A673 (cell line): Measurements from ENCODE around the gene CERS5. TPM values are rescaled to one million over a fixed set of nuclear protein-coding genes. Genes with fewer than 3 reads are reported as not detected.

Source experiments
- BruUV-seq: library from RNA; stranded (reverse); fragments of 400-500 nt; replicated peaks from 2 replicates; lab custom pipeline; 2021; lab: Mats Ljungman, UMichigan
- CTCF ChIA-PET: fragments of 300-600 bp; sonication (Branson Sonifier 250); formaldehyde crosslinking; loops from one replicate; lab custom pipeline; 2022; ENCODE audit warnings: antibody characterized with exemption; lab: Charles Lee
- POLR2A ChIA-PET: fragments of 300-600 bp; sonication (Branson Sonifier 250); formaldehyde crosslinking; loops from one replicate; lab custom pipeline; 2022; ENCODE audit warnings: antibody characterized with exemption; ENCODE audit not compliant: low non-redundant PET; lab: Charles Lee
- DNase-seq: peaks from one replicate; pipeline ENCODE4 v3.0.0-alpha.2; 2015; ENCODE audit warnings: low spot score
- H3K27ac ChIP-seq: fragments of 200-600 bp; sonication (generic); 2 replicates; pipeline ENCODE4 v1.5.1; 2016; ENCODE audit warnings: mixed run types, low read depth, mild to moderate bottlenecking, mixed read lengths, antibody characterized with exemption, low read length; ENCODE audit not compliant: poor library complexity, severe bottlenecking
- H3K27me3 ChIP-seq: fragments of 200-600 bp; sonication (generic); replicated peaks from 2 replicates; pipeline ENCODE4 v1.6.1; 2017; ENCODE audit warnings: mixed run types, low read depth, mild to moderate bottlenecking, mixed read lengths, antibody characterized with exemption, low read length; ENCODE audit not compliant: insufficient read depth, poor library complexity
- H3K36me3 ChIP-seq: fragments of 200-600 bp; sonication (generic); 2 replicates; pipeline ENCODE4 v1.6.1; 2016; ENCODE audit warnings: mixed run types, mild to moderate bottlenecking, mixed read lengths, antibody characterized with exemption, low read length; ENCODE audit not compliant: insufficient read depth, poor library complexity, severe bottlenecking
- H3K4me1 ChIP-seq: fragments of 200-600 bp; sonication (generic); 2 replicates; pipeline ENCODE4 v1.6.1; 2017; ENCODE audit warnings: mixed run types, mild to moderate bottlenecking, mixed read lengths, antibody characterized with exemption, low read length; ENCODE audit not compliant: insufficient read depth, poor library complexity, severe bottlenecking
- H3K4me3 ChIP-seq: fragments of 200-600 bp; sonication (generic); 2 replicates; pipeline ENCODE4 v1.5.1; 2016; ENCODE audit warnings: low read depth, mixed run types, mild to moderate bottlenecking, mixed read lengths, low read length; ENCODE audit not compliant: poor library complexity, severe bottlenecking
- H3K9me3 ChIP-seq: fragments of 200-600 bp; sonication (generic); 2 replicates; pipeline ENCODE4 v1.6.1; 2016; ENCODE audit warnings: mixed run types, low read depth, mild to moderate bottlenecking, mixed read lengths, antibody characterized with exemption, low read length; ENCODE audit not compliant: poor library complexity, severe bottlenecking
- EZH2 ChIP-seq: fragments of 200-600 bp; sonication (generic); IDR thresholded peaks from 2 replicates; pipeline ENCODE4 v1.6.1; 2017; ENCODE audit warnings: borderline replicate concordance, low read depth, mild to moderate bottlenecking, mixed read lengths, antibody characterized with exemption, low read length; ENCODE audit not compliant: poor library complexity, severe bottlenecking
- intact Hi-C: fragments of 100-400 bp; cut with micrococcal nuclease; formaldehyde crosslinking; loops from one replicate; pipeline ENCODE4 v1.10.0; 2022; ENCODE audit not compliant: unreplicated experiment
- total RNA-seq: library from RNA; stranded (reverse); gene quantifications from 2 replicates; pipeline ENCODE4 v1.2.3, GENCODE V29; 2021
- TF ChIP-seq, protein P1 (sequence below): fragments of 300-800, 200-600 bp; sonication (generic); conservative IDR thresholded peaks from 2 replicates; pipeline ENCODE4 v1.5.1; 2017; ENCODE audit warnings: low read depth, mild to moderate bottlenecking, antibody characterized with exemption, low read length, moderate library complexity, mixed read lengths

CERS5 gene
- total RNA-seq, 1 experiment from 2014 or later, result 57.0 TPM

DNA sequence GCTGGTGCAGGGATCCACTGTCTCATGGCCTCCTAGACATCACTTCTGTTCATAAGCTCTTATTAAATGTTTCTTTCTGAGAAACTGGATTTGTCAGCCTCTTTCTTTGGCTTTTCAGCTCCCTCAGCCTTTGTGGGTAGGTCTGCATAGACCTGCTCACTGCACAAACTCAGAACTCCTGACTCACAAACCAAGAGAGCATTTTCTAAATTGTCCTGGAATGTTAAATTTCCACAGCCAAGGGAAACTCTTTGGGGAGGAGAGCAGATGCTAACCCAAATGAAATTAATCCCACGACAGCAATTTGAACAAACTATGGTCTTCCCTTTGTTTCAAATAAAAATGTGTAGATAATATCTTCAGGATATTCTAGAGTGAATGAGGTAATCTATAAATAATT, 19.5 kb upstream of the CERS5 start:
- Histone ChIP-seq H3K4me1 (peaks cover 52% of the 10 kb centered on the region), H3K4me3 (no peak overlapping the region), H3K9me3 (no peaks in the 10 kb centered on the region), H3K36me3 (peaks cover 21% of the 10 kb centered on the region), H3K27ac (peak overlapping the region; percentile 71), H3K27me3 (no peaks in the 10 kb centered on the region)
- ChIA-PET POLR2A (interaction anchor here (0.6 kb wide), 1 partner anchor 14 kb away, joined by 3 read pairs; no protein-coding TSS in a partner anchor), CTCF (no interaction called here)
- TSS peak; percentile 17 for BruUV-seq
- TF ChIP-seq, protein P1, sequence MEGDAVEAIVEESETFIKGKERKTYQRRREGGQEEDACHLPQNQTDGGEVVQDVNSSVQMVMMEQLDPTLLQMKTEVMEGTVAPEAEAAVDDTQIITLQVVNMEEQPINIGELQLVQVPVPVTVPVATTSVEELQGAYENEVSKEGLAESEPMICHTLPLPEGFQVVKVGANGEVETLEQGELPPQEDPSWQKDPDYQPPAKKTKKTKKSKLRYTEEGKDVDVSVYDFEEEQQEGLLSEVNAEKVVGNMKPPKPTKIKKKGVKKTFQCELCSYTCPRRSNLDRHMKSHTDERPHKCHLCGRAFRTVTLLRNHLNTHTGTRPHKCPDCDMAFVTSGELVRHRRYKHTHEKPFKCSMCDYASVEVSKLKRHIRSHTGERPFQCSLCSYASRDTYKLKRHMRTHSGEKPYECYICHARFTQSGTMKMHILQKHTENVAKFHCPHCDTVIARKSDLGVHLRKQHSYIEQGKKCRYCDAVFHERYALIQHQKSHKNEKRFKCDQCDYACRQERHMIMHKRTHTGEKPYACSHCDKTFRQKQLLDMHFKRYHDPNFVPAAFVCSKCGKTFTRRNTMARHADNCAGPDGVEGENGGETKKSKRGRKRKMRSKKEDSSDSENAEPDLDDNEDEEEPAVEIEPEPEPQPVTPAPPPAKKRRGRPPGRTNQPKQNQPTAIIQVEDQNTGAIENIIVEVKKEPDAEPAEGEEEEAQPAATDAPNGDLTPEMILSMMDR, result no peak
- TF ChIP-seq EZH2, result no peak
- DNase-seq, result peak; percentile 42
- intact Hi-C loops, result loop anchor here (5.0 to 10.0 kb wide), 2 partner anchors 36 to 128 kb away; no protein-coding TSS in a partner anchor

DNA sequence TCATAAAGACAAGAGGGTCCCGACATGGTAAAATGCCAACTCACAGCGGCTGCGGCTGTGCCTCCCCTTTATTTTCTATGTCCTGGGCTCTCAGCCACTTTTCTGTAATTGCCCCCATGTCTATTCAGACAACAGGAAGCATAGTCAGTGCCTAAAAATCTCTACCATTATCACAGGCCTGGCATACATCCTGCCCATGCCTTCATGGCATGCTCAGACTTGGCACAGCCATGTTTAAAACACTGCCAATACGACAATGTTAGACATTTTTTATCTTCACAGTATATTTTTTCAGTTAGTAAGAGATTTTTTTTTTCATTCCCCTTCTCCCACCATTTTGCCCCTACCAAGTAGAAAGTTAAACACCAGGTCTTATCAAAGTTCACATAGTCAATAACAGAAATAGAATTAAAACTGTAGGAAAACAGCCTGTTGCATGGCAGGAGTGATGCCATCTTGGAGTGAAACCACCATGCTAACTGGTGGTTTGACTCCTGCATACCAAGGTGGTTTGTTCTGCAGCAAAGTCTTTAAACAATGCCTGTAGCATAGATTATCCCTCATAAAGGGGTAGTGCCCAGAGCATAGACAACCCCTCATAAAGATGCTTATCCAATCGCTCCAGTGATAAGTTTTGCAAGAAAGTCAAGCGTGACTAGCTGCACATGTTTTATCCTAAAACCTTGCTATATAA, 18.9 kb upstream of the CERS5 start:
- intact Hi-C loops, result loop anchor here (5.0 to 10.0 kb wide), 2 partner anchors 36 to 129 kb away; no protein-coding TSS in a partner anchor
- peak; percentile 80 for DNase-seq
- CTCF ChIA-PET, result interaction anchor here (1.4 kb wide), 1 partner anchor 128 kb away, joined by 3 read pairs; no protein-coding TSS in a partner anchor
- no peaks in the 10 kb centered on the region for H3K27me3 ChIP-seq
- H3K9me3 ChIP-seq, result no peaks in the 10 kb centered on the region
- H3K36me3 ChIP-seq, result peaks cover 27% of the 10 kb centered on the region
- H3K4me1 ChIP-seq, result peaks cover 52% of the 10 kb centered on the region
- TF ChIP-seq, protein P1, result no peak
- TF ChIP-seq EZH2, result no peak
- BruUV-seq, result no TSS peak
- peak overlapping the region; percentile 71 for H3K27ac ChIP-seq
- H3K4me3 ChIP-seq, result no peak overlapping the region
- POLR2A ChIA-PET, result no interaction called here

DNA sequence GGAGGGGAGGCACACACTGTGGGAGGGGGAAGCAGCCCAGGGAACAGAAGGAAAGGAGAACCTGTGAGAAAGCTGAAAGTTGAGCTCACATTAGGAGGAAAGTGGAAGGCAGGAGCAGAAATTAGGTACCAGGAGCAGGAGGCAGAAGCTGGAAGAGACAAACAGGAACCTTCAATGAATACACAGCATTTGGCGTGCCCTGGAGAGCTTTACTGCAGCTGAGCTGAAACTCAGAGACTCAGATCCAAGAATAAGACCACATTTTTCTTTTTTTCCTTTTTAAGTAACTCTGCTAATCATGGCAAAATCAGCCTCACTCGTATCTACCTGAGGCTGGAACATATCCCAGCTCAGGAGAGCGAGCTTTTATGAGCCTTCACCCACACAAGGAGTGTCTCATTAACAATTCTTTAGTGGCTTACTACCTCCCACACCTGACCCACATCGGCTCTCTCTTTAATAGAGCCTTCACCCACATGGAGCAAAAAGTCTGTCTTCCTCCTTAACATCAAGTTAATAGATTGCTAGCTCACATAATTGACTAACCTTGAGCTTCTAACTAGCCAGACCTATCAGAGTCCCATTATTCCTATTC, 18.2 kb upstream of the CERS5 start:
- Histone ChIP-seq H3K27ac (peak overlapping the region; percentile 71), H3K36me3 (peaks cover 28% of the 10 kb centered on the region), H3K9me3 (no peaks in the 10 kb centered on the region), H3K4me3 (no peak overlapping the region), H3K4me1 (peaks cover 52% of the 10 kb centered on the region), H3K27me3 (no peaks in the 10 kb centered on the region)
- ChIA-PET CTCF (interaction anchor here (0.5 to 1.4 kb wide), 2 partner anchors 109 to 129 kb away, joined by 3 to 4 read pairs; no protein-coding TSS in a partner anchor), POLR2A (interaction anchor here (0.6 kb wide), 1 partner anchor 35 kb away, joined by 3 read pairs; no protein-coding TSS in a partner anchor)
- no peak for TF ChIP-seq EZH2
- TF ChIP-seq, protein P1, result no peak
- no peak for DNase-seq
- no TSS peak for BruUV-seq
- intact Hi-C loops, result loop anchor here (5.0 to 10.0 kb wide), 2 partner anchors 37 to 129 kb away; no protein-coding TSS in a partner anchor
